Lung (tissue), 12 donors: Measurements from ENCODE around the gene SLC8A2. TPM values are rescaled to one million over a fixed set of nuclear protein-coding genes. Genes with fewer than 3 reads are reported as not detected.

ENCODE experiments used
- ATAC-seq: fragments of 200-7000 bp; cut with Tn5 transposase; one replicate; pipeline ENCODE4 v1.9.1; 2020; ENCODE audit warnings: moderate number of reproducible peaks; ENCODE audit not compliant: insufficient read depth, low FRiP score
- DNase-seq, 3 donors: peaks; one replicate each; pipeline ENCODE4 v3.0.0-alpha.2; 2013 to 2017
- H3K27ac ChIP-seq, 2 donors: one replicate each; pipeline ENCODE4 v1.5.1; 2013; ENCODE audit warnings: mild to moderate bottlenecking in 2 of 2, moderate library complexity in 2 of 2, control low read depth in 1 of 2, inconsistent platforms in 1 of 2, low read depth in 1 of 2, low read length in 1 of 2
- H3K27me3 ChIP-seq, 3 donors: one replicate each; pipeline ENCODE4 v1.5.1; 2013; ENCODE audit warnings: low read length in 2 of 3; ENCODE audit not compliant: control insufficient read depth in 3 of 3, insufficient read depth in 3 of 3
- H3K36me3 ChIP-seq, 4 donors: one replicate each; pipeline ENCODE4 v1.5.1; 2013; ENCODE audit warnings: low read length in 4 of 4, mild to moderate bottlenecking in 1 of 4, moderate library complexity in 1 of 4; ENCODE audit not compliant: control insufficient read depth in 4 of 4, insufficient read depth in 4 of 4
- H3K4me1 ChIP-seq, 5 donors: one replicate each; pipeline ENCODE4 v1.5.1; 2013; ENCODE audit warnings: low read length in 5 of 5, mild to moderate bottlenecking in 2 of 5, moderate library complexity in 1 of 5; ENCODE audit not compliant: control insufficient read depth in 5 of 5, insufficient read depth in 5 of 5
- H3K4me3 ChIP-seq: one replicate; pipeline ENCODE4 v1.5.1; 2013; ENCODE audit warnings: mild to moderate bottlenecking, control low read depth, moderate library complexity
- H3K9ac ChIP-seq, 2 donors: one replicate each; pipeline ENCODE4 v1.5.1; 2013; ENCODE audit warnings: low read length in 2 of 2, control low read depth in 1 of 2; ENCODE audit not compliant: insufficient read depth in 1 of 2
- H3K9me3 ChIP-seq, 4 donors: one replicate each; pipeline ENCODE4 v1.5.1; 2013; ENCODE audit warnings: low read length in 3 of 4, mild to moderate bottlenecking in 1 of 4, moderate library complexity in 1 of 4; ENCODE audit not compliant: control insufficient read depth in 4 of 4, insufficient read depth in 3 of 4
- CTCF ChIP-seq: IDR thresholded peaks from 2 replicates; pipeline ENCODE4 v1.5.1; 2012; ENCODE audit warnings: mild to moderate bottlenecking; ENCODE audit errors: control extremely low read depth, extremely low read depth
- WGBS, 2 donors: extraction: QIAGEN DNeasy Blood & Tissue Kit; methylation state at CpG; one replicate each; pipeline ENCODE4 v1.1.7; 2013; 5-methylcytosine and 5-hydroxymethylcytosine counted together
- polyA plus RNA-seq, 2 donors: library from polyadenylated mRNA; stranded (reverse); fragments of 200-250 nt; gene quantifications; one replicate each; pipeline ENCODE4 v1.2.1, GENCODE V29; 2013
- total RNA-seq, 2 donors: library from RNA; depleted of rRNA in 1 of 2; stranded (reverse); fragments of >200 nt in 1 of 2; gene quantifications; one replicate each; pipeline ENCODE4 v1.2.1, GENCODE V29; 2014 to 2021
- donor health status: control.
- donor health status: control.
- donor health status: Bipolar disorder and iron deficiency.
- donor health status: healthy.
- donor health status: DM: yes; HTN: yes; CAD: no.

Gene SLC8A2
- total and polyA plus RNA-seq, 4 donors: 0.10 to 0.26 (median 0.15) TPM

GRCh38 chr19:47461876-47462275 is 9.8 kb downstream of the SLC8A2 start:
- Histone ChIP-seq H3K27ac (no peak overlapping the region), H3K36me3 (no peaks in the 10 kb centered on the region), H3K9ac (no peak overlapping the region), H3K27me3 (peaks cover 0 to 40% (median 30%) of the 10 kb centered on the region in 3 donors), H3K4me3 (no peak overlapping the region), H3K4me1 (no peaks in the 10 kb centered on the region), H3K9me3 (peaks cover 0 to 5% (median 0%) of the 10 kb centered on the region in 4 donors)
- ATAC-seq (no peak), DNase-seq (no peak)
- no peak for TF ChIP-seq CTCF
- 78 to 94% methylated on average over 5 of the region's 5 CpGs for WGBS, 2 donors

GRCh38 chr19:47459477-47459876 is 12.2 kb downstream of the SLC8A2 start:
- Histone ChIP-seq H3K36me3 (no peaks in the 10 kb centered on the region), H3K27me3 (peaks cover 0 to 49% (median 43%) of the 10 kb centered on the region in 3 donors), H3K9ac (no peak overlapping the region), H3K9me3 (peaks cover 0 to 14% (median 8%) of the 10 kb centered on the region in 4 donors), H3K4me1 (peaks cover 0 to 2% (median 0%) of the 10 kb centered on the region in 5 donors), H3K27ac (no peak overlapping the region), H3K4me3 (no peak overlapping the region)
- ATAC-seq: no peak
- DNase-seq: no peak
- TF ChIP-seq CTCF: no peak
- WGBS, 2 donors: 90% methylated on average over 14 of the region's 14 CpGs

- WGBS, 2 donors: 31 to 39% methylated on average over 5 of the region's 5 CpGs
Measured at GRCh38 chr19:47458672-47459071, 13.0 kb downstream of the SLC8A2 start.

More at GRCh38 chr19:47458672-47459071, 13.0 kb downstream of the SLC8A2 start:
- TF ChIP-seq CTCF: no peak
- Histone ChIP-seq H3K27ac (no peak overlapping the region), H3K4me3 (no peak overlapping the region), H3K36me3 (no peaks in the 10 kb centered on the region), H3K9me3 (peaks cover 0 to 18% (median 8%) of the 10 kb centered on the region in 4 donors), H3K9ac (no peak overlapping the region), H3K27me3 (peaks cover 0 to 47% (median 43%) of the 10 kb centered on the region in 3 donors), H3K4me1 (peaks cover 0 to 2% (median 0%) of the 10 kb centered on the region in 5 donors)
- ATAC-seq: no peak
- no peak for DNase-seq
